Stimulated activated CD4-positive, alpha-beta T cell treated with anti-CD3 and anti-CD28 coated beads, Interleukin-4, amount 100 ng/mL, for 1 hour (primary cell): Measurements from ENCODE around the gene TOM1.

Experiments
- DNase-seq: peaks from one replicate; pipeline ENCODE4 v3.0.0-alpha.2; 2020

Gene TOM1

DNA sequence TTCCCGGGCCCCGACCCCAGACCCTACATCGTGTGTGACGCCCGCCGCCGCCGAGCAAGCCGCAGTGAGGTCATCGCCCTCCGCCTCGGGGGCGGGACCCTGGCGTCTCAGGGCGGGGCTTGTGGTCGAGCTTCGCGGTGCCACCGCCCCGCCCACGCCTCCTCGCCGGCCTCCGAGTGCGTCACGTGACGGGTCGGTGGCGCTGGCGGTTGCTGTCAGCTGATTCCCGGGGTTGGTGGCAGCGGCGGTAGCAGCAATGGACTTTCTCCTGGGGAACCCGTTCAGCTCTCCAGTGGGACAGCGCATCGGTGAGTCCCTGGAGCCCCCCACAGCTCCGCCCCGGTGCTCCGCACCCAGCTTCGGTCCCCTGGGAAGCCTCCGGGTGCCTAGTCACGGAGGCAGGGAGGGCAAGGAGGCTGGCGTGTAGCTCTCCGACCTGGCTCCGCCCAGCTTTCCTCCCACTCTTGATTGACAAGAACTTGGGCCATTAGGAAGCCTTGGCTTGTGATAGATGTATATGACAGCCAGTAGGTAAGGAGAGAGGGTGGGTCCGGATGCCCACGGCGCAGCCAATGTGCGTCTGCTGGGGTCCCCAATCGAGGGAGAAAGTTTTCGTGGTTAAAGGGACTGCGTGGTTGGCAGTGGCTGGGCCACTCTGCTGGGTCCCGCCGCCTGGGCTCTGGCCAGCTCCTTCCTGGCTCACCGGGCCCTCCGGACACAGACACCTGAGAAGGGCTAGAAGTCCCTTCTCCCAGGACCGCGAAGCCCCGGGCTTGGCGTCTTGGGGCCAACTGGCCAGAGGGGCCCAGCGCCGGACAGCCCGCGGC, at the start of gene TOM1:
Gene TOM1, plus strand, starts transcription at position 222 of the 827 bp plus-strand sequence. Its CDS starts 35 bp downstream, at position 257.
- peak; percentile 99 for DNase-seq

DNA sequence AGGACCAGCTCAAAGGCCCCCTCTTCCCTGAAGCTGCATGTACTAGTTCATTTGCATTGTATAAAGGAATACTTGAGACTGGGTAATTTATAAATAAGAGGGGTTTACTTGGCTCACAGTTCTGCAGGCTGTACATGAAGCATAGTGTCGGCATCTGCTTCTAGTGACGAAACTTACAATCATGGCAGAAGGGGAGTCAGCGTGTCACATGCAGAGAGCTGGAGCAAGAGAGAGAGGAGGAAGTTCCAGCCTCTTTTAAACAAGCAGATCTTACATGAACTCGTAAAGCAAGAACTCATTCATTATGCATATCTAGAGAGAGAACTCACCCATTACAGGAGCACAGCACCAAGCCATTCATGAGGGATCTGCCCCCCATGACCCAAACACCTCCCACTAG, 49.5 kb upstream of the TOM1 start:
- DNase-seq: no peak

DNA sequence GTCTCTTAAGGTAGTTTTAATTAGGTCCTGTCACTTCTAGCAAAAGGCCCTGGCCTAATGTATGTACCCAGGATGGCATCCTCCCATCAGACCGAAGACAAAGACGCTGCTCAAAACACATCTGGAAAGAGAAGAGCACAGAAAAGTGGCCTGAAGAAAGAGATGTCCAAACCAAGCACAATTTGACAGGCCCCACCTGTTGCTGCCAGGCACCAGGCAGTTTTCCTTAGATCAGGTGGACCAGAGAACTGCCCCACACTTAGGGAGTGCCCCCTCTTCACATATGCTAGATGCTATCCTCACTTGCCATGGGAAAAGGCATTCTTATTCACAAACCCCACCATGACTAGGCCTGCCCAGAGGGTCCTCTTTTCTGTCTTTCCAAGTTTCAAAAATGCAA, 45.7 kb upstream of the TOM1 start:
- no peak for DNase-seq

DNA sequence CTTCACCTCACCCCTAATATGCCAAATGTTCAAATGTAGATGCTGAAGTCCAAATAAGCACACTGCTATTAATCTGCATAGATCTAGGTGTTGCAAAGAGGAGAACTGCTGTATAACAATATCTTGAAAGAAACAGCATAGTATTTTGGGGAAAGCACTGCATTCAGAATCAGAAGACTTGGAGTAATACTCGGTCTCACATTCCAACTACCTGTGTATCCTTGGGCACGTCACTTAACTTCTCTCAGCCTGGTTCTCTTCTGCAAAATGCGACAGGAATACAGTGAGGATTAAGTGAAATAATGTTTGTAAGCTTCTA, 42.7 kb upstream of the TOM1 start:
- DNase-seq: no peak

DNA sequence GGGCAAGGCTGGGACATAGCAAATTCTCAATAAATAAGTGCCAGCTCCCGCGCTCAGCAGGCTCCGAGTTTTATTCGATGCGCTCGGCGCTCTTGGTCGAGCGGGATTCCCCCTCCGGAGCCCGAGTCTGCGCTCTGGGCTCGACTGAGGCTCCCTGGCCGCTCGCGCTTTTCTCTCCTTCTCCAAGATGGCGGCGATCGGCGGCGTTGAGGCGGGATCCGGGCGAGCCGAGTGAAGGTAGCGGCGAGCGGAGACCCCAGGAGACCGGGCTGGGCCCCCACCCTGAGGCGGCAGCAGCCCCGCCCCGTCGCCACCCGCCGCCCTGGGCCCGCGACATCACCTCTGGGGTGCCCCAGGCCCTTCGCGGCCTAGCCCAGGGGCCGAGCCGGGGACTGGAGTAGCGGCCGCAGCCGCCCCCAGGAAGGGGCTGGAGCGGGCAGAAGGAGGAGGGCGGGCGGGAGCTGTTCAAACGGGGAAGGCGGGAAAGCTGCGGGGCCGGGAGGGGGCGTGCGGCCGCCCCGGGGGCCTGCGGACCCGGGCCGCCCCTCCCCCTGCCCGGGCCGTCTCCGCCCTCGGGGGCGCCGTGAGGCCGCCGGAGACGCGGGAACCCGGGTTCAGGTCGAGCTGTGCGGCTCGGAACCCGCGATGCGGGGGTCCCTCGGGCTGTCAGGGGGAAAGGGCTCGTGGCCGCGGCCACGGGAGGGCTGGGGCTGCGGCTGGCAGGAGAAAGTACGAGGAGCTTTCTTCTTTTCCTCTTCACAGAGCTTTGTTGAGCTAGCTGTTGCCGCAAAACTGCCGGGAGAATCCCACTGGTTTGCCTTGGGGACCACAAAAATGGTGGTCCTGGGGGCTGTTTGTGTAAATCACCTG, 42.1 kb upstream of the TOM1 start, which contains the start of gene HMGXB4:
Gene HMGXB4, plus strand, starts transcription at position 173 of the 870 bp plus-strand sequence. CDS start 4,898 bp downstream, outside the sequence.
- DNase-seq: peak; percentile 87

DNA sequence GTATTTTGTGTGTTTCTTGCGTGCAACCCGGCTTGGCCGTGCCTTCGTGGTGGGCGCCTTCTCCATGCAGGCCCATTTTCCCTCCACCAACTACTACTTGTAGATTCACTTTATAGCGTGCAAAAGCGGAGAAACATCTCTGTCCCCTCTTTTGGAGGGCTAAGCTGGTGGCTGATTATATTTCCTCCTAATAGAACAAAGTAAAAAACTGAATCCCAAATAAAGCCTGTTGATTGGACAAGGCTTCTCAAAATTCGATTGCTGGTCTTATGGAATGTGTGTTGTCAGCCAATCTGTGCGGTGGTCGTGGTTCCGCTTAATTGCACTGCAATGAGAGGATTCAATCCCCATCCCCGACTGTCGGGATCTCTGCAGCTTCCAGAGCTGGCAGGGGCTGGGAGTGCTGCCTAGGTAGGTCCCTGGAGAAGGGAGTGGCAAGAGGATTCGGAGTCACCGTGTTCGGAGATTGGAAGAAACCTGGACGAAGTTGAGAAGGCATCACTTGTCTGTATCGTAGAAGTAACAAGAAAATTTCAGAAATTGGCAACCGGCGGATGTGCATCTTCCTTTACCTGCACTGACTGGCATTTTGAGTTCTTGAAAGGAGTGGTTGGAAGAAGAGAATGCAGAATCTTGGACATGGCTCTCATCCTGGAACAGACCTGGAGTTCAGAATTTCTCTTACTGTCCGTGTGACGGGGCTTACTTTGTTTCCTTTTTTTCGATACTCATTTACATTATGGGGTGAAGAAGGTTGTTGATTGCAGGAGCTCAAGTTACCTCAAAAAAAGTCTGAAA, 41.3 kb upstream of the TOM1 start:
- DNase-seq: no peak

DNA sequence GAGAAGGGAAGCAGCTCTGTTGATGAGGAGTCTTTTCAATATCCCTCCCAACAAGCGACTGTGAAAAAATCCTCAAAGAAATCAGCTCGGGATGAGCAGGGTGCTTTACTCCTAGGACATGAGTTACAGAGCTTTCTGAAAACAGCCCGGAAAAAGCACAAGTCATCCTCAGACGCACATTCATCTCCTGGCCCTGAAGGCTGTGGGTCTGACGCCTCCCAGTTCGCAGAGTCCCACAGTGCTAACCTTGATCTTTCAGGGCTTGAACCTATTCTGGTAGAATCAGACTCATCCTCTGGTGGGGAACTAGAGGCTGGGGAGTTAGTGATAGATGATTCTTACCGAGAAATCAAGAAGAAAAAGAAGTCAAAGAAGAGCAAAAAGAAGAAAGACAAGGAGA, 34.7 kb upstream of the TOM1 start:
- no peak for DNase-seq

DNA sequence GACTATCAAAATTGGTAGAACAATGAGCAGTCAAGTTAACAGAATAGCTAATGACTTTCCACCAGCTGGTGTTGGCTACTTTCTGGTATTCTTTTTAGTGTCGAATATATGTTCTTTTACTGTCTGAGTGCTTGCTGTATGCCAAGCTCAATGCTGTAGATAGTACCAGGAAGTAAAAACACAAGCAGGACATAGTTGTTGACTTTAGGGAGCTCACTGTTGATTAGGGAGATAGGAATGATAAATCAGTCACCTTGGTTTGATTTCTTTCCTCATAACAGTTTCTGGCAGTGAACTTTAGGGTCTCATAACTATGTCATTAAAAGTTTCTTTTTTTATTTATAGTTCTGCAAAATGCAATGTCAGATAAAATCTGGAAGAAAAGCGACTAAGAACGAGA, 33.4 kb upstream of the TOM1 start:
- DNase-seq: no peak

DNA sequence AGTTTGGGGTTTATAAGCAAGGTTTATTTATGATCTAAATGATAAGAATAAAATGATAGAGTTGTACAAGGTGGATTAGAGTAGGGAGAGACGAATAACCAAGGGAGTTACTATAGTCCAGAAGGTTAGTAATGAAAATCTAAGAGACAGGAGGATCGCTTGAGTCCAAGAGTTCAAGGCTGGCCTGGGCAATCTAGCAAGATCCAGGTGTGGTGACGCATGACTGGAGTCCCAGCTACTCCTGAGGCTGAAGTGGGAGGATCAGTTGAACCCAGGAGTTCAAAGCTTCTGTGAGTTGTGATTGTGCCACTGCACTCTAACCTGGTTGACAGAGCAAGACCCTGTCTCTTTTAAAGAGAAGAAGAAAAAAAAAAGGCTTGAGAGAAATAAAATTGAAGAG, 30.1 kb upstream of the TOM1 start:
- no peak for DNase-seq

DNA sequence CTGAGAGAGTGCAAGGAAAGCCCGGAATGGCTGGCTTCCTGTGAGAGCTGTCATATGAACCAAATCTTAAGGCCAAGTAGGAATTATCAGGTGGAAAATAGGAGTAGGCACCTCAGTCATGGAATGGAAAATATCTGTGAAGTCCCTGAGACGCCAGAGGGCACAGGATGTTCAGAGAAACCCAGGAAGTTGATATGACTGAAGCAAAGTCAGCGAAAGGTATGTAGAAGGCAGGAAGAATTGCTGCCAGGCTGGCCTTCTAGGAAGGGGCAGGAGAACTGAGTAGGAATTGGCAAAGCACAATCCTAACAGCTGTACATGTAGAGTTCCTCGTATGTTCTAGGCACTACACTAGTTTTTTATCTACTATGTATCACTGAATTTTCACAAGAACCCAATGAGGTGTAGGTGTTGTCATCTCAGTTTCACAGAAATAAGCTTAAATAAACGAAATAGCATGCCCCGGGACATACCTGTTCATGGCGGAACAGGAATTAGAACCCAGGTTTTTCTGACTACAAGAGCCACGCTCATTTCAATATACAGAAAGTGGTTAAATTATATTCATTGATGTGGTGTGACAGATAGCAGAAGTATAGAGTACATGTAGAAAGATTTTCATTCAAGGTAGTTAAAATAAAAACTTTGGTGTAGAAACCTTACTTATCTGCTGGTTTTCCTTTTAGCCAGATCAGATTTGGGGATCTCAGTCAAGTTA, 25.4 kb upstream of the TOM1 start:
- no peak for DNase-seq

DNA sequence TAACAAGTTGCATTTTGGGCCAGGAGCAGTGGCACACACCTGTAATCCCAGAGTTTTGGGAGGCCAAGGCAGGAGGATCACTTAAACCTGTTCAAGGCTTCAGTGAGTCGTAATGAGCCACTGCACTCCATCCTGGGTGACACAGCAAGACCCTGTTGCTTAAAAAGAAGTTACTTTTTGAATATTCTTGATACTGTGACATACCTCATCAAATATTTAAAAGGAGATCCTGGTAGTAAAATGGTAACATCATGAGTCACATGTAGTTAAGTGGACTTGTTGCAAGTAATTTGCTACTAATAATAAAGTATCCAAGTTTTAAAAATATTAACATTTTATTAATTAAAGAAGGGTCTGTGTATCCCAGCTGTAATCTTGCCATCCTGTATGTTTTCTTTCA, 24.1 kb upstream of the TOM1 start:
- DNase-seq: no peak

DNA sequence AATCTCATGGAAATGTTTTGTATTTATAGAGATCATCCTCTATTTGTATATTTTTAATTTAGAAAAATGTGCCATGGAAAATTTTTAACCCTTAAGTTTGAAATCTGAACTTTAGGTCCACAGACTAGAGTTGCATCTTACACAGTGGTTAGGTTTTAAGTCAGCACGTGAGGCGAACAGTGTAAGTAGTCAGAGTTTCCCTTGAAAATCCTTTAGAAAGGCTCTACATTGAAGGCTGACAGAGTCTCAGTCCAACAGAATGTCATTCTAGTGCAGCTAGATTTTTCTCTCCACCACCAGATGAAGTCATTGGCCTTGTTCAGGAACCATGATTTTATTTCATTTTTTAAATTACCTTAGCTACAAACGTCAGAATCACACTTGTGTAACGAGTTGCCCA, 23.7 kb upstream of the TOM1 start:
- DNase-seq: no peak

DNA sequence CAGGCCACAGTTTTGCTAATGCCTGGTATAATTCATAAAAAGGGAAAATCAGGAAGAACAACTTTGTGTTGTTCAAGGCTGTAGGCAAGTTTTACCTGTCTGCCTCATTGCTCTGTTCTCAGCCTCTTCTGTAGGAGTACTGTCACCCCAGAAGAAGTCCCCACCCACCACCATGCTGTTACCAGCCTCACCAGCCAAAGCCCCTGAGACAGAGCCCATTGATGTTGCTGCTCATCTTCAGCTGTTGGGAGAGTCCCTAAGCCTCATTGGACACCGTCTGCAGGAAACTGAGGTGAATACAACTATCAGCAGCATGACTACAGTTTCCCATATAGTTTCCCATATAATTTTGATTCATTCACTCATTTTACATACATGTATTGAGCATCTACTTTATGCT, 11.6 kb upstream of the TOM1 start:
- no peak for DNase-seq

DNA sequence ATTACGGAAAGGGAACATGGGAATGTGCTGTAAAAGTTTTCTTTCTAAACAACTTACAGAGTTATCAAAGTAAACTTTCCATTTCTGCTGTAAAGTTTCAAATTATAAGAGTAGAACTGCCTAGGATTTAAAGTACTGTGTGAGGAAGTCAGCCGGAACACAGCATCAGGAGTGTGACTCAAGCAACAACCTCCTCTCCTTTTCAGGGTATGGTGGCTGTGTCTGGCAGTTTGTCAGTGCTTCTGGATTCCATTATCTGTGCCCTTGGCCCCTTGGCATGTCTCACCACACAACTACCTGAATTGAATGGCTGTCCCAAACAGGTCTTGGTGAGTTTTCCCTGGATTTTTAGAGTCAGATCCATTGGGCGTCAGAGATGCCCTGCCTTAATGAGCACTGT, 6.9 kb upstream of the TOM1 start:
- no peak for DNase-seq

DNA sequence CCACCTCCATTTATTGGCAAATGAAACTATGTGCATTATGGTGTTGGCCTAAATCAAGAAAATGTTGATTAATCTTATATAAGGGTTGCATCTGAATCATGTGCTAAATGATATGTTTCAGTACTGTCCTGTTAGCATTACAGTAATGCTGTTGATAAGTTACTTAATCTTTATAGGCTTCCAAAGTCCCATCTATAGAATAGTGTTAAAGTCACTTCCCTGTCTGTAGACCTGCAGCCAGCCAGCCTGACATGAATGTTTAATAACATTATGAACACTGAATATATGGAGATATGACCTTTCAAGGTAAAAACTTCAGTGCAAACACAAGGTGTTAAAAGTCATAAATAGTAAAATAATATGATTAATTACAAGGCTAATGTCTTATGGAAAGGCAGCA, 3.6 kb upstream of the TOM1 start:
- no peak for DNase-seq

DNA sequence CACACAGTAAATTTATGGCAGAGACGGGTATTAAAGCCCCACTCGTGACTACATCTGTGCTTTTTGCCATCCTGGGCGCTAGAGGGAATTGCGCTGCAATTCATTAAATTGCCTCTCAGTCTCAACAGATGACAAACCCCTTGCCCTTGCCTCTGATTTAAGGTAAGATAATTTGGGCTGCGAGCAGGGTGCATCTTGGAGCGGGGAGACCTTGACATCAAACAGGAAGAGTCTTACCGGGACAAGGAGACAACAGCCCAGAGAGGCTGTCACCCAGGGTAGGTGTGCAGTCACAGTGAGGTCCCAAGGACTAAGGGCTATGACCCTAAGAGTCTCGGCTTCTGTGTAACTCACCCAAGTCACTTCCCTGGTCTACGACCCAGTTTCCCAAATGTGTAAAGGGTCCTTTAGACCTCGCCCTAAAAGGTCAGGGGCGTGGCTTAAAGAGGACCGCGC, 449 bp upstream of the TOM1 start:
- DNase-seq: no peak

DNA sequence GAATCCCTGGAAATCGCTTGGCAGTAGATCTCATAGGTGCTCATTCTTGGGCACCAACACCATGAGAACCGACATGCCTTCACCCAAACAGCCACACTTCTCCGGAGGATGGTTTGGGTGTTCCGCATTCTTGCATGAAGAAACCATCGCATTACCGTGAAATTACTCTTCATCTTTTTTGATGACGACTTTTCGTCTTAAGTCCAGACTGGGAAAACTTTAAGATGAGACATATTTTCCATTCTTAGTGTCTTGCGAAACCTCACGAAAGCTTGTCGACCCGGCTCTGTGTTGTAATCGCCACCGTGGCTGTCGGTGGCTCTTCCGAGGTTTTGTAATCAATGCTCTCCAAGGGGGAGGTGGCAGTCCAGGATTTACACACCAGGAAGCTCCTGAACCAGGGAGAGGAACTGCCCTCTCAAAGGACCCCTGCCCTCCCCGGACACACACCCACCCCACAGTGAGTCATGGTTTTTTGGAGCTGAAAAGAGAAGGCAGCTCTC, 1.7 kb downstream of the TOM1 start:
- no peak for DNase-seq

DNA sequence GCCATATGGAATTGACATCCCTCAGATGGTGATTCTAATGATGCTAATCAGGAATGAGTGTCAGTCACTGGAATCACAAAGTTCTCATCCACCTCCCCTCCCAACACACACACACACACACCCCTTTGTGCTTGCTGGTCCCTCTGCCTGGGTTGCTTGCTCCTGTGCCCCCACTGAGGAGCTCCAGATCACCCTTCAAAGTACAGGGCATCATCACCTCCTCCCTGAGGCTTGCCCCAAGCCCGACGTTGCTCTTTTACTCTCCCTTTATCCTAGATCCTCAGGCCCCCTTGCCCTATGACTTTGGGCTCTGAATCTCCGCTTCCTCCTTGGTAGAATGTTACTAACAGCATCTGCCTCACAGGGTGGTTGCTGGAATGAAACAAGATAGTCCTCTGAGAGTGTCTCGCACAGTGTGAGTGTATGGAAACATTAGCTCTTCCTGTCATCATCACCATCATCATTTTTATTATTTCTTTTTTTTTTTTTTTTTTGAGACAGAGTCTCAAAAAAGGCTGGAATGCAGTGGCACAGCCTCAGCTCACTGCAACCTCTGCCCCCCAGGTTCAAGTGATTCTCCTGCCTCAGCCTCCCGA, 3.4 kb downstream of the TOM1 start:
- no peak for DNase-seq

DNA sequence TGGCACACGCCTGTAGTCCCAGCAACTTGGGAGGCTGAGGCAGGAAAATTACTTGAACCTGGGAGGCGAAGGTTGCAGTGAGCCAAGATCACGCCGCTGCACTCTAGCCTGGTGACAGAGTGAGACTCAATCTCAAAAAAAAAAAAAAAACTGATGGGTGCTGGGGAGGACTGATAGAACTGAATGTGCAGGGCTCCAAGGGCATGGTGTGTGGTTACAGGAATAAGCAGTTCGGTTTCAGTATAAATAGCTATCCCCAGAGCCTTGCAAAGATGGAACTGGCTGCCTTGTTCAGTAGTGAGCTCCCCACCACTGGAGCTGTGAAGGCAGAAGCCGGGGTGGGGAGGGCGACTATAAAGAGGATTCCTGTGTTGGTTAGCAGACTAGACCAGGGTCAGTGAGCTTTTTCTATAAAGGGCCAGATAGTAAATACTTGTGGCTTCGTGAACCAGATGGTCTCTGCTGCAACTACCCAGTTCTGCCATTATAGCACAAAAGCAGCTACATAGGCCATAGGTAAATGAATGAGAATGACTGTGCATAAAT, 5.9 kb downstream of the TOM1 start:
- DNase-seq: no peak

DNA sequence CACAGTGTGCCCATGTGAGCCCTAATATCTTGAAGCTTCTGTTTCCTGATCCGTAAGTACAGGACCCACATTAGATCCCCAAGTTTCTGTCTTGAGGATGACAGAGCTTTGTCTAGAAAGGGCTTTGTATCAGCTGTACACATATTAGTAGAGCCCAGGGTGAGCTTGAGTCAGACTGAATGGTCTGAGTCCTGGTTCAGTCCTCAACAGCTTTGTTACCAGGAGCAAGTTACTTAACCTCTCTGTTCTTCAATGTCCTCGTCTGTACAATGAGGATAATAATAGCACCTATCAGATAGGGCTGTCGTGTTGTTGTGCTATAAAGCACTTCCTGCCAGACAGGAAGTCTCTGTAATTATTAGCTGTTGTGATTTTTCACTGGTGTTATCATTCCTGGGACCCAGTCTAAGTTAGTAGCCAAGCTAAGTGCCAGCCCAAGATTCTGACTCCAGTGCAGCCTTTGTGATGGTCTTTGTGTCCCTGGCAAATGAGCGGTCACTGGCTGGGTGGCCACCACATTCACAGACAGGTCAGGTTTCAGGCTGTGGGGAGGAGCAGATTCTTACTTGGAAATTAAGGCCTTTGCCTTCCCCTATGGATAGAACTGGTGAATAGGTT, 6.8 kb downstream of the TOM1 start:
- no peak for DNase-seq

DNA sequence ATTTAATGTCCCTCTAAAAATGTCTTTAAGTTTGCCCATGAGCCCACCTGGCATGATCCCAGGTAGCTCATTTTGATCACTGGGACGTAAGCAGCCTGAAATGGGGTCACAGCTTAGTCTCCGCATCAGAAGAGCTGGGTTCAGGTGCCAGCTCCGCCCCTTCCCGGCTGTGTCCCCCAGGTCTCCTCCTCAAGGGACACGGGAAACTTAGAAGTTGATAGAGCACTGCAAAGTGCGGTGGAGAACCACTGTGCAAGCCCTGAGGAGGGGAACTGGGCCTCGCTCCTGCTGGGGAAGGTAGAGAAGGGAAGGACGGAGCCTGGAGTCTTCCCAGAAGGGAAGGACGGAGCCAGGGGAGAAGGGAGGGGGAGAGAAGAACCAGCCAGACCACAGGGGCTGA, 7.7 kb downstream of the TOM1 start:
- no peak for DNase-seq
